GM12872 (cell line): ENCODE data around the gene NOTCH1.

Experiments
- TF ChIP-seq, protein P1 (sequence below): IDR thresholded peaks from 3 replicates; pipeline ENCODE4 v1.5.1; 2011; ENCODE audit warnings: low read depth, mild to moderate bottlenecking, low read length, moderate library complexity; ENCODE audit not compliant: insufficient read depth

The NOTCH1 gene

DNA sequence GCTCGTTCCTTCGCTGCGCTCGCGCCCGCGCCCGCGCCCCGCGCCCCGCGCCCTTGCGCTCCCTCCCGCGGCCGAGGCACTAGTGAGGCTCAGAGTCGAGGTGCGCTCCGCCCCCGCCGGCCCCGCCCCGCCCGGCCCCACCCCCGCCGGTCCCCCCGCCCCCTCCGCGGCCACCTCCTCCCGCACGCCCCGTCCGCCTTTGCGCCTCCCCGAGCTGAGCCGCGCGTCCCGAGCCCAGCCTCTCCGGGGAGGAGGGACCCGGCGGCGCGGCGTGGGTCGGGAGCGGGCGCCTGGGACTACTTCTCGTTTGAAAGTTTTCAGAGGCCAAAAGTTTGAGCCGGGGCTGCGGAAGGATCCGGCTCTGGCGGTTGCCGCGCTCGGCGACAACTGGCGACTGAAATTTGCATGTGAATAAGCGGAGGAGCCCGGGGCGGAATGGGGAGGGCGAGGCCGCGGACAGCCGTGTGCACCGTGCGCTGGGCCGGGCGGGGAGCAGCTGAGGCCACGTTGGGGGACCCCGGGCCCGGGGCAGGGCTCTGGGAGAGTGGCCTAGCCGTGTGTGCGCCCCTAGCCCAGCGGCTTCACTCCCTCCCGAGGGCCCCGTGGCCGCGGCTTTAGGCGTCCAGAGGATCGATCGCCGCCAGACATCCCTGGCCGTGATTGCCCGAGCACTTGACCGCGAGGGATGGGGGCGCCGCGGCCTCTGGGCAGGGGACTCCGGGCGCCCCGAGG, at the start of gene NOTCH1:
TSS of gene NOTCH1 (minus strand) at position 84 of the 732 bp plus-strand sequence. CDS start 262 bp downstream, outside the sequence.
- TF ChIP-seq, protein P1, sequence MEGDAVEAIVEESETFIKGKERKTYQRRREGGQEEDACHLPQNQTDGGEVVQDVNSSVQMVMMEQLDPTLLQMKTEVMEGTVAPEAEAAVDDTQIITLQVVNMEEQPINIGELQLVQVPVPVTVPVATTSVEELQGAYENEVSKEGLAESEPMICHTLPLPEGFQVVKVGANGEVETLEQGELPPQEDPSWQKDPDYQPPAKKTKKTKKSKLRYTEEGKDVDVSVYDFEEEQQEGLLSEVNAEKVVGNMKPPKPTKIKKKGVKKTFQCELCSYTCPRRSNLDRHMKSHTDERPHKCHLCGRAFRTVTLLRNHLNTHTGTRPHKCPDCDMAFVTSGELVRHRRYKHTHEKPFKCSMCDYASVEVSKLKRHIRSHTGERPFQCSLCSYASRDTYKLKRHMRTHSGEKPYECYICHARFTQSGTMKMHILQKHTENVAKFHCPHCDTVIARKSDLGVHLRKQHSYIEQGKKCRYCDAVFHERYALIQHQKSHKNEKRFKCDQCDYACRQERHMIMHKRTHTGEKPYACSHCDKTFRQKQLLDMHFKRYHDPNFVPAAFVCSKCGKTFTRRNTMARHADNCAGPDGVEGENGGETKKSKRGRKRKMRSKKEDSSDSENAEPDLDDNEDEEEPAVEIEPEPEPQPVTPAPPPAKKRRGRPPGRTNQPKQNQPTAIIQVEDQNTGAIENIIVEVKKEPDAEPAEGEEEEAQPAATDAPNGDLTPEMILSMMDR, result no peak

DNA sequence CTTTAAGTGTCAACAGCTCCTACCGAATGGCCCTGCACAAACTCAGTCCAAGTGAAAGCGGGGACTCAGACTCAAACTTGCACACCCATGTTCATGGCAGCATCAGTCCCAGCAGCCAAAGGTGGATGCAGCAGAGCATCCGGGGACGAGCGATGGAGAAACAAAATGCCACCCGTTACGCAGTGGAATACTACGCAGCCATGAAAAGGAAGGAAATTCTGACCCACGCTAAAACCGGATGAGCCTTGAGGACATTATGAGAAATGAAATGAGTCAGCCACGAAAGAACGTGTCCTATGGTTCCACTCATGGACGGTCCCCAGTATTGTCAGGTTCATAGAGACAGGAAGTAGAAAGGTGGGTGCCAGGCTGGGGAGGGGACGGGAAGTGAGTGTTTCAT, 48.6 kb upstream of the NOTCH1 start:
- TF ChIP-seq, protein P1, result no peak

DNA sequence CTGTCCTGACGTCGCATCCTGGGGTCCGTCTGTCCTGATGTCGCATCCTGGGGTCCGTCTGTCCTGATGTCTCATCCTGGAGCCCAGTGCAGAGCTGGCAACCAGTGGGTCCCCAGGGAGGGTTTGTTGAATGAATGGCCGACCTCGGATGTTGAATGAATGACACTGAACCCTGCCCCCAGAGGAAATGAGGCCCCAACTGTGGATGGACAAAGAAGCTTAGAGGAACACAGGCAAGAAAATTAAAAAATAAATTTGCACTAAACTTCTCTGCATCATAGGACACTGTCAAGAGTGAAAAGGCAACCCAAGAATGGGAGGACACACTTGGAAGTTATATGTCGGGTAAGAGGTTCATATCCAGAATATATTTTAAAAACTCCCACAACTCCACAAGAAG, 47.7 kb upstream of the NOTCH1 start:
- TF ChIP-seq, protein P1, result no peak

DNA sequence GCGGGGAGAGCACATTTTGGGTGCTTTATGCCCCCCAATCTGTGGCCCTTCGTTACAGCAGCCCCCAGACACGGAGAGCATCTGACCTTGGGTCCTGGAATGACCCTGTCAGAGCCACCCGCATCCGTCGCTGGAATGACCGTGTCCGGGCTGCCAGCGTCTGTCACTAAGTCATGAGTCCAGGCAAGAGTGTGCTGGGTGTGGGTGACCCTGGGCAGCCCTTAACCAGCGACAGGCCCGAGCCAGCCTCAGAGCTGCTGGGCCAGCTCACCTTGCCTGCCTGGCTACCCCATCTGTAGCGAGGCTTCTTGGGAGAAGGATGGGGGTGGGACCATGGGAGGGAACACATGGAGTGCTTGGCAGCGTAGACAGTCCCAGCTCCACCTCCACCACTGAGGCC, 46.8 kb upstream of the NOTCH1 start:
- TF ChIP-seq, protein P1, result no peak

DNA sequence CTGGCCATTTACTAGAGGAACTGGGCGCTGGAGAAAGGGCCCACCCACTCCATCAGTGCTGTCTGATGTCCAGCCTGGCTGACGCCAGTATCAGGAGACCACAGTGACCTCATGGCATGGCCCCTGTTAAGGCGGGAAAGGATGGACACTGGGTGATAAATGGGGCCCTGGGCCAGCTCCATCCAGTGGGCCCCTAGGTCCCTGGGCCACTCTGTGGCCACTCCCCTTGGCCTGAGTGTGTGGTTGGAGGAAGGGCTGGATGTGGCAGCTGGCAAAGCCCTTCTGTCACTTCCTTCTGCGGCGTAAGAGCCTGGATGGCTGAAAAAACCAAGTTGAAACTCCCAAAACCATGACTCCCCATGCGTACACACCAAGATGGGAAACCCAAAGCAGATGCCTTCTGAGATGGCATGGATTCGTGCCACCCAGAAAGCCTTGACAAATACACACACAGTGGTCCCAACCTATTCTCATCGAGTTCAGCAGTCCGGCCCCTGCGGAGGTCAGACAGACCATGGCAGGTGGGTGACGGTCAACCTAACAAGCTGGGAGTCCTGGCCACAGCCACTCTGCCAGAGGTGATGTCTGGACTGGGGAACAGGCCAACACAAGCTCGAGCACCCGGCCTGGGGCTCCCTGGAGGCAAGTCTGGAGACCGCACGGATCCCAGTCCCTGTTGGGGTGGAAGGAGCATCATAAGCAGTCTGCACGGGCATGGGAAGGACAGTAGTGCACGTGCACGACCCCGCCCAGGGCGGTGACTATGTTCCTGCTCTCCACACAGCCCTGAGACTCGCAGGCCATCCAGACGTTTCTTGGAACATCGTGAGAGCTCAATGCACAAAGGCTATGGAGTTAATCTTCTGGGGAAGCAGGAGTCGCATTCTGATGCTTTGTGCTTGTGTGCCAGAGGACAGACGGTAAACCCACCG, 45.2 kb upstream of the NOTCH1 start:
- TF ChIP-seq, protein P1, result no peak

DNA sequence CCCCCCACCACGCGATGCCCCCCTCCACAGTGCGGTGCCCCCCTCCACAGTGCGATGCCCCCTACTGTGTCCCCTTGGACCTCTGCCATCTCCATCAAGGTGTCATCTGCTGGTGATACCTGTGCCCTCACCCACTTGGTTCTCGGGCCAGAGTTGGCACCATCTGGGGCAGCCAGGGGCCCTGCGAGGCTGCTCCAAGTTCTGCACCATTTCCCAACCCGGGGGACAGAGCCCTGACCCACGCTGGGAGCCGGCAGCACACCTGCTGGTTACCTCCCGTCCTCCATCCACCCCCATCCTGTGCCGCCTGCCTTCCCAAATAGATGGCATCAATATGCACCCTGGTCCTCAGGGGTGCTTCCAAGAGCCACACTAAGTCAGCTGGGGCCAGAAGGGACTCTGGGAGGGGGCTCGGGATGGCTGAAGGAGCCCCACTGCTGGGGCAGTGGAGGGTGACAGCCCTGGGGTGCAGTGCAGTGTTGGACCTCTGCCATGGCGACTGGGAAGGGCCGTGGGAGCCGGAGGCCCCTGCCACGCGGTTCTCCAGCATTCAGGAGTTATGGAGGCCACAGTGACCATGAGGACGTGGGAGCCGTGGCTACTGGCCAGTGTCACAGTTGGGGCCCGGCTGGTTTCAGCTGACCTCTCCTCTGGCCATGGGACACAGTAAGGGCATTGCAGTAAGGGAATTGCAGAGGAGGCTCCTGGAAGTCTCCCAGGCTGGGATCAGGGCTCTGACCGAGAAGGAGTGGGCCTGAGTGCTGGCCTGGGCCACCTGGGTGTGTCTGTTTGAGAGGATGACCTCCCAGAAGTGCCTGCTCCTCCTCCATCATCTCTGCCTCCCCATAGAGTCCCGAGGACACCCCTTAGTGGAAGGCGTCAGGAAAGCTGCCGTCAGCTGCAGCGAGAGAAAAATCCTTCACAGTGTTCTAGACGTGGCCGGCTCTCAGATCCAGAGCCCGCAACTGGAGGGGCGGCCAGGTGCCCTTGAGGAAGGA, 44.2 kb upstream of the NOTCH1 start:
- TF ChIP-seq, protein P1, result no peak
